Stimulated activated CD8-positive, alpha-beta memory T cell treated with anti-CD3 and anti-CD28 coated beads, Interleukin-12 subunit alpha, Interleukin-12 subunit beta, amount 100 ng/mL, for 24 hours (primary cell): ENCODE data around the gene CREB3L1.

Source experiments
- DNase-seq: peaks from one replicate; pipeline ENCODE4 v3.0.0-alpha.2; 2020; ENCODE audit errors: extremely low read depth

CREB3L1 gene

GRCh38 chr11:46277622-46278386, at the start of gene CREB3L1:
Gene CREB3L1 (plus strand): TSS chr11:46277662. CDS start chr11:46278112, 450 bp downstream.
- DNase-seq, result no peak

- no peak for DNase-seq
Measured at GRCh38 chr11:46229230-46229629, 48.2 kb upstream of the CREB3L1 start.

- no peak for DNase-seq
Measured at GRCh38 chr11:46234311-46234710, 43.2 kb upstream of the CREB3L1 start.

- DNase-seq, result no peak
Measured at GRCh38 chr11:46235777-46236688, 41.4 kb upstream of the CREB3L1 start.

- DNase-seq, result no peak
Measured at GRCh38 chr11:46236918-46237247, 40.6 kb upstream of the CREB3L1 start.

GRCh38 chr11:46237248-46238077, 40.0 kb upstream of the CREB3L1 start:
- DNase-seq, result peak; percentile 36

GRCh38 chr11:46238078-46238966, 39.1 kb upstream of the CREB3L1 start:
- DNase-seq, result no peak

- peak; percentile 53 for DNase-seq
Measured at GRCh38 chr11:46238967-46239800, 38.3 kb upstream of the CREB3L1 start.

- no peak for DNase-seq
Measured at GRCh38 chr11:46239801-46240061, 37.7 kb upstream of the CREB3L1 start.

- no peak for DNase-seq
Measured at GRCh38 chr11:46240371-46240770, 37.1 kb upstream of the CREB3L1 start.

GRCh38 chr11:46240861-46241260, 36.6 kb upstream of the CREB3L1 start:
- DNase-seq, result no peak

GRCh38 chr11:46242041-46242951, 35.2 kb upstream of the CREB3L1 start:
- no peak for DNase-seq

GRCh38 chr11:46242952-46243795, 34.3 kb upstream of the CREB3L1 start:
- peak; percentile 65 for DNase-seq

GRCh38 chr11:46243796-46244109, 33.7 kb upstream of the CREB3L1 start:
- DNase-seq, result no peak

GRCh38 chr11:46246521-46246920, 30.9 kb upstream of the CREB3L1 start:
- DNase-seq, result no peak

GRCh38 chr11:46247090-46247489, 30.4 kb upstream of the CREB3L1 start:
- DNase-seq, result no peak

- no peak for DNase-seq
Measured at GRCh38 chr11:46247659-46248058, 29.8 kb upstream of the CREB3L1 start.

GRCh38 chr11:46248289-46249102, 29.0 kb upstream of the CREB3L1 start:
- no peak for DNase-seq
